ENCODE measurements around the gene ILF3.

DNA sequence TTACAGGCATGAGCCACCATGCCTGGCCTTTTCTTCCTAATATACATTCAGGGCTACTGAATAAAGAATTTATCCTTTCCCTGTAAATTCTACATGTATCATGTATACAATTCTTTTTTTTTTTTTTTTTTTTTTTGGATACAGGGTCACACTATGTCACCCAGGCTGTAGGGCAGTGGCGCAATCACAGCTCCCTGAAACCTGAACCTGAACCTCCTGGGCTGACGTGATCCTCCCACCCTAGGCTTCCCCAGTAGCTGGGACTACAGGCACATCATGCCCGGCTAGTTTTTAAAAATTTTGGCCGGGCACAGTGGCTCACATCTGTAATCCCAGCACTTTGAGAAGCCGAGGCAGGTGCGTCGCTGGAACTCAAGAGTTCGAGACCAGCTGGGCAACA is 35.3 kb upstream of the ILF3 start:
- no peak for TF ChIP-seq EZH2phosphoT487 (IDR thresholded peaks at IDR 0.05; ENCODE audit: borderline replicate concordance, low read depth, low read length)
- TF ChIP-seq, protein P1, sequence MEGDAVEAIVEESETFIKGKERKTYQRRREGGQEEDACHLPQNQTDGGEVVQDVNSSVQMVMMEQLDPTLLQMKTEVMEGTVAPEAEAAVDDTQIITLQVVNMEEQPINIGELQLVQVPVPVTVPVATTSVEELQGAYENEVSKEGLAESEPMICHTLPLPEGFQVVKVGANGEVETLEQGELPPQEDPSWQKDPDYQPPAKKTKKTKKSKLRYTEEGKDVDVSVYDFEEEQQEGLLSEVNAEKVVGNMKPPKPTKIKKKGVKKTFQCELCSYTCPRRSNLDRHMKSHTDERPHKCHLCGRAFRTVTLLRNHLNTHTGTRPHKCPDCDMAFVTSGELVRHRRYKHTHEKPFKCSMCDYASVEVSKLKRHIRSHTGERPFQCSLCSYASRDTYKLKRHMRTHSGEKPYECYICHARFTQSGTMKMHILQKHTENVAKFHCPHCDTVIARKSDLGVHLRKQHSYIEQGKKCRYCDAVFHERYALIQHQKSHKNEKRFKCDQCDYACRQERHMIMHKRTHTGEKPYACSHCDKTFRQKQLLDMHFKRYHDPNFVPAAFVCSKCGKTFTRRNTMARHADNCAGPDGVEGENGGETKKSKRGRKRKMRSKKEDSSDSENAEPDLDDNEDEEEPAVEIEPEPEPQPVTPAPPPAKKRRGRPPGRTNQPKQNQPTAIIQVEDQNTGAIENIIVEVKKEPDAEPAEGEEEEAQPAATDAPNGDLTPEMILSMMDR (conservative IDR thresholded peaks at IDR 0.05; ENCODE audit: low read length): no peak

Measured in OCI-LY7 (cell line).